ENCODE data around the gene REEP5. TPM values are rescaled to one million over a fixed set of nuclear protein-coding genes. Genes with fewer than 3 reads are reported as not detected.

REEP5 gene
- total and polyA plus RNA-seq, 2 of the 4 experiments (the other 2 are of a cell fraction): 49.3 to 82.0 TPM

GRCh38 chr5:112863549-112863948, 58.5 kb downstream of the REEP5 start:
- Histone ChIP-seq H3K18ac (ENCODE audit: low read depth, low read length) (no peak overlapping the region), H2BK15ac (ENCODE audit: low read depth, low read length) (no peak overlapping the region), H3K56ac (ENCODE audit: extremely low read depth, insufficient read depth, low read length) (no peak overlapping the region), H3K4me1 (ENCODE audit: control insufficient read depth, insufficient read depth, low read length) (peaks cover 2% of the 10 kb centered on the region; the same call in 1 of the 2 replicates), H4K5ac (ENCODE audit: low read depth, low read length) (no peak overlapping the region), H3K27me3 (ENCODE audit: control insufficient read depth, insufficient read depth, low read length) (no peaks in the 10 kb centered on the region), H3K4ac (ENCODE audit: low read depth, low read length) (no peak overlapping the region), H2AK5ac (ENCODE audit: low read depth, low read length) (no peak overlapping the region), H3K9ac (ENCODE audit: low read depth, low read length) (no peak overlapping the region), H3K14ac (replicated peaks; ENCODE audit: low read depth, low read length) (no peak overlapping the region), H2BK120ac (ENCODE audit: low read depth, low read length) (no peak overlapping the region), H2BK20ac (ENCODE audit: low read depth, low read length) (no peak overlapping the region), H3K4me3 (ENCODE audit: insufficient read depth, low read depth, low read length) (no peak overlapping the region), H4K91ac (ENCODE audit: insufficient read depth, low read depth, low read length) (no peak overlapping the region), H3K79me1 (ENCODE audit: low read depth in 1 of 2, low read length in 2 of 2) (peaks cover 12 to 45% of the 10 kb centered on the region in 2 experiments), H2AK9ac (replicated peaks; ENCODE audit: low read depth, low read length, poor library complexity) (no peak overlapping the region), H2BK5ac (ENCODE audit: low read depth, low read length, poor library complexity, severe bottlenecking) (no peak overlapping the region), H3K9me1 (ENCODE audit: insufficient read depth, low read length) (peaks cover 5% of the 10 kb centered on the region; the same call in 1 of the 2 replicates), H3K9me3 (ENCODE audit: control insufficient read depth, insufficient read depth, low read length) (no peaks in the 10 kb centered on the region), H3K27ac (ENCODE audit: insufficient read depth, low read length) (no peak overlapping the region), H3K23ac (ENCODE audit: low read depth, low read length) (no peak overlapping the region), H2AFZ (replicated peaks; ENCODE audit: low read length, poor library complexity) (no peak overlapping the region), H3K4me2 (ENCODE audit: low read depth, low read length) (no peak overlapping the region), H4K8ac (ENCODE audit: low read depth in 2 of 2, low read length in 2 of 2) (no peak overlapping the region), H3K36me3 (ENCODE audit: control insufficient read depth, insufficient read depth, low read length) (peaks cover 21% of the 10 kb centered on the region), H4K20me1 (ENCODE audit: insufficient read depth, low read length) (peaks cover 21% of the 10 kb centered on the region; the same call in 1 of the 2 replicates)
- ATAC-seq (ENCODE audit: low read depth) (no peak), DNase-seq (no peak)
- intact Hi-C loops (cut with micrococcal nuclease) (no loop called here), in situ Hi-C loops (cut with MboI; ENCODE audit: low sequenced_read_pairs) (no loop called here), dilution Hi-C loops (cut with HindIII; ENCODE audit: low sequenced_read_pairs, unreplicated experiment) (no loop called here)
- TF ChIP-seq MAZ (IDR thresholded peaks at IDR 0.05; ENCODE audit: borderline replicate concordance, low read depth, low read length) (no peak), MAFK (IDR thresholded peaks at IDR 0.05; ENCODE audit: low read depth, low read length) (no peak), BHLHE40 (IDR thresholded peaks at IDR 0.05; ENCODE audit: low read depth, low read length) (no peak), NFE2L2 (IDR thresholded peaks at IDR 0.05; ENCODE audit: low read depth, low read length) (no peak)
- BruUV-seq (replicated peaks): no TSS peak
- ChIA-PET CTCF (no interaction called here), POLR2A (ENCODE audit: unreplicated experiment) (no interaction called here)
- no CpG with 5 or more reads among the region's 4 CpGs for WGBS, 2 experiments (ENCODE audit: extremely low coverage in 2 of 2, insufficient read length in 1 of 2)
